ENCODE results near the gene RRP15.

- TF ChIP-seq EZH2 (IDR thresholded peaks at IDR 0.05) (no peak), POLR2AphosphoS5 (IDR thresholded peaks at IDR 0.05; ENCODE audit: borderline replicate concordance, low read depth, low read length) (no peak)
Observed at GRCh38 chr1:218376722-218377121, 91.6 kb downstream of the RRP15 start.
